ENCODE data around the gene MYRIP.

MYRIP gene

DNA sequence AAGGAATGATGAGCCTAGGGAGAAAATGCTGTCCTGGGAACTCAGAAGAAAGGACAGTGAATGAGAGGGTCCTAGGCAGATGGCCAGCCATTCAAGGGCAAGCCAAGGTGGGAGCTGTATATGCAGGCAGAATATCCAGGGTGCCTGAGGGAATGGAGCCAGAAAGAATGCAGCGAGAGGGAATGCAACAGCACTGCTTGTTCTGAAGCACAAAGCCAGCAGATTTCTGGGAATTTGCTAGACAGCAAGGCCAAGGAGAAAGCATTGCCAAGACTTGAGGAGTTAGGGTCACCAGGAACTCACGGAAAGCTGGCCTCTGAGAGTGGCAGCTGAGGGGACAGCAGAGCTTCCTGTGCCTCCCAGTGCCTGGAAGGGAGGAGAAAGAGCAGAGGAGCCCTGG lies 200.6 kb downstream of the MYRIP start:
- no peak for ATAC-seq
- no peak for TF ChIP-seq TOX (CRISPR knock-in tag; IDR thresholded peaks at IDR 0.05; ENCODE audit: borderline replicate concordance)
- TF ChIP-seq, protein P1, sequence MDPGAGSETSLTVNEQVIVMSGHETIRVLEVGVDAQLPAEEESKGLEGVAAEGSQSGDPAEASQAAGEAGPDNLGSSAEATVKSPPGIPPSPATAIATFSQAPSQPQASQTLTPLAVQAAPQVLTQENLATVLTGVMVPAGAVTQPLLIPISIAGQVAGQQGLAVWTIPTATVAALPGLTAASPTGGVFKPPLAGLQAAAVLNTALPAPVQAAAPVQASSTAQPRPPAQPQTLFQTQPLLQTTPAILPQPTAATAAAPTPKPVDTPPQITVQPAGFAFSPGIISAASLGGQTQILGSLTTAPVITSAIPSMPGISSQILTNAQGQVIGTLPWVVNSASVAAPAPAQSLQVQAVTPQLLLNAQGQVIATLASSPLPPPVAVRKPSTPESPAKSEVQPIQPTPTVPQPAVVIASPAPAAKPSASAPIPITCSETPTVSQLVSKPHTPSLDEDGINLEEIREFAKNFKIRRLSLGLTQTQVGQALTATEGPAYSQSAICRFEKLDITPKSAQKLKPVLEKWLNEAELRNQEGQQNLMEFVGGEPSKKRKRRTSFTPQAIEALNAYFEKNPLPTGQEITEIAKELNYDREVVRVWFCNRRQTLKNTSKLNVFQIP (CRISPR knock-in tag; IDR thresholded peaks at IDR 0.05; ENCODE audit: borderline replicate concordance, low read depth) = no peak

DNA sequence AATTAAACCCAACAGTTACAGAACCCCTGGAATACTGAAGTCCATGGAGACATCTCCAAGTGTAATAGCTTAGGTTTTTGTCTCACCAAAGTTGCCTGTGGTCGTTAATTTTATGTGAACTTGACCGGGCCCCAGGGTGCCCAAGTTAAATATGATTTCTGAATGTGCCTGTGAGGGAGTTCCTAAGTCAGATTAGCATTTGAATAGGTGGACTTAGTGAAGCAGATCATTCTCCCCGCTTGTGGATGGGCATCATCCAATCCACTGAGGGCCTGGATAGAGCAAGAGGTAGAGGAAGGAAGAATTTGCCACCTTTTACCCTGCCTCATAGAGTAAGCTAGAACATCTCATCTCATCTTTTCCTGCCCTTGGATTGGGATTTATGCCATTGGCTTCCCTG lies 203.0 kb downstream of the MYRIP start:
- no peak for ATAC-seq
- TF ChIP-seq SNAI2 (CRISPR knock-in tag; IDR thresholded peaks at IDR 0.05) (no peak), OSR1 (CRISPR knock-in tag; IDR thresholded peaks at IDR 0.05) (no peak), PPARA (CRISPR knock-in tag; IDR thresholded peaks at IDR 0.05; ENCODE audit: borderline replicate concordance) (no peak), ISL1 (CRISPR knock-in tag; IDR thresholded peaks at IDR 0.05) (no peak), TCF4 (CRISPR knock-in tag; IDR thresholded peaks at IDR 0.05; ENCODE audit: borderline replicate concordance) (no peak), GLIS3 (CRISPR knock-in tag; IDR thresholded peaks at IDR 0.05) (no peak), RARB (CRISPR knock-in tag; IDR thresholded peaks at IDR 0.05) (no peak), ZNF70 (CRISPR knock-in tag; IDR thresholded peaks at IDR 0.05) (no peak), ZFP3 (CRISPR knock-in tag; IDR thresholded peaks at IDR 0.05) (no peak), ZFP30 (CRISPR knock-in tag; IDR thresholded peaks at IDR 0.05) (no peak), ESRRG (CRISPR knock-in tag; IDR thresholded peaks at IDR 0.05) (no peak), ZNF565 (CRISPR knock-in tag; conservative IDR thresholded peaks at IDR 0.05; ENCODE audit: low read depth) (no peak), ZC3H10 (CRISPR knock-in tag; IDR thresholded peaks at IDR 0.05) (no peak), ARNTL (CRISPR knock-in tag; IDR thresholded peaks at IDR 0.05; ENCODE audit: borderline replicate concordance, low read depth) (no peak)
- TF ChIP-seq, protein P1 (CRISPR knock-in tag; IDR thresholded peaks at IDR 0.05; ENCODE audit: borderline replicate concordance, low read depth) = no peak
- TF ChIP-seq, protein P2, sequence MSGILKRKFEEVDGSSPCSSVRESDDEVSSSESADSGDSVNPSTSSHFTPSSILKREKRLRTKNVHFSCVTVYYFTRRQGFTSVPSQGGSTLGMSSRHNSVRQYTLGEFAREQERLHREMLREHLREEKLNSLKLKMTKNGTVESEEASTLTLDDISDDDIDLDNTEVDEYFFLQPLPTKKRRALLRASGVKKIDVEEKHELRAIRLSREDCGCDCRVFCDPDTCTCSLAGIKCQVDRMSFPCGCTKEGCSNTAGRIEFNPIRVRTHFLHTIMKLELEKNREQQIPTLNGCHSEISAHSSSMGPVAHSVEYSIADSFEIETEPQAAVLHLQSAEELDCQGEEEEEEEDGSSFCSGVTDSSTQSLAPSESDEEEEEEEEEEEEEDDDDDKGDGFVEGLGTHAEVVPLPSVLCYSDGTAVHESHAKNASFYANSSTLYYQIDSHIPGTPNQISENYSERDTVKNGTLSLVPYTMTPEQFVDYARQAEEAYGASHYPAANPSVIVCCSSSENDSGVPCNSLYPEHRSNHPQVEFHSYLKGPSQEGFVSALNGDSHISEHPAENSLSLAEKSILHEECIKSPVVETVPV (CRISPR knock-in tag; IDR thresholded peaks at IDR 0.05) = no peak
- TF ChIP-seq, protein P3, sequence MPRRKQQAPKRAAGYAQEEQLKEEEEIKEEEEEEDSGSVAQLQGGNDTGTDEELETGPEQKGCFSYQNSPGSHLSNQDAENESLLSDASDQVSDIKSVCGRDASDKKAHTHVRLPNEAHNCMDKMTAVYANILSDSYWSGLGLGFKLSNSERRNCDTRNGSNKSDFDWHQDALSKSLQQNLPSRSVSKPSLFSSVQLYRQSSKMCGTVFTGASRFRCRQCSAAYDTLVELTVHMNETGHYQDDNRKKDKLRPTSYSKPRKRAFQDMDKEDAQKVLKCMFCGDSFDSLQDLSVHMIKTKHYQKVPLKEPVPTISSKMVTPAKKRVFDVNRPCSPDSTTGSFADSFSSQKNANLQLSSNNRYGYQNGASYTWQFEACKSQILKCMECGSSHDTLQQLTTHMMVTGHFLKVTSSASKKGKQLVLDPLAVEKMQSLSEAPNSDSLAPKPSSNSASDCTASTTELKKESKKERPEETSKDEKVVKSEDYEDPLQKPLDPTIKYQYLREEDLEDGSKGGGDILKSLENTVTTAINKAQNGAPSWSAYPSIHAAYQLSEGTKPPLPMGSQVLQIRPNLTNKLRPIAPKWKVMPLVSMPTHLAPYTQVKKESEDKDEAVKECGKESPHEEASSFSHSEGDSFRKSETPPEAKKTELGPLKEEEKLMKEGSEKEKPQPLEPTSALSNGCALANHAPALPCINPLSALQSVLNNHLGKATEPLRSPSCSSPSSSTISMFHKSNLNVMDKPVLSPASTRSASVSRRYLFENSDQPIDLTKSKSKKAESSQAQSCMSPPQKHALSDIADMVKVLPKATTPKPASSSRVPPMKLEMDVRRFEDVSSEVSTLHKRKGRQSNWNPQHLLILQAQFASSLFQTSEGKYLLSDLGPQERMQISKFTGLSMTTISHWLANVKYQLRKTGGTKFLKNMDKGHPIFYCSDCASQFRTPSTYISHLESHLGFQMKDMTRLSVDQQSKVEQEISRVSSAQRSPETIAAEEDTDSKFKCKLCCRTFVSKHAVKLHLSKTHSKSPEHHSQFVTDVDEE (CRISPR knock-in tag; IDR thresholded peaks at IDR 0.05) = no peak
- TF ChIP-seq, protein P4, sequence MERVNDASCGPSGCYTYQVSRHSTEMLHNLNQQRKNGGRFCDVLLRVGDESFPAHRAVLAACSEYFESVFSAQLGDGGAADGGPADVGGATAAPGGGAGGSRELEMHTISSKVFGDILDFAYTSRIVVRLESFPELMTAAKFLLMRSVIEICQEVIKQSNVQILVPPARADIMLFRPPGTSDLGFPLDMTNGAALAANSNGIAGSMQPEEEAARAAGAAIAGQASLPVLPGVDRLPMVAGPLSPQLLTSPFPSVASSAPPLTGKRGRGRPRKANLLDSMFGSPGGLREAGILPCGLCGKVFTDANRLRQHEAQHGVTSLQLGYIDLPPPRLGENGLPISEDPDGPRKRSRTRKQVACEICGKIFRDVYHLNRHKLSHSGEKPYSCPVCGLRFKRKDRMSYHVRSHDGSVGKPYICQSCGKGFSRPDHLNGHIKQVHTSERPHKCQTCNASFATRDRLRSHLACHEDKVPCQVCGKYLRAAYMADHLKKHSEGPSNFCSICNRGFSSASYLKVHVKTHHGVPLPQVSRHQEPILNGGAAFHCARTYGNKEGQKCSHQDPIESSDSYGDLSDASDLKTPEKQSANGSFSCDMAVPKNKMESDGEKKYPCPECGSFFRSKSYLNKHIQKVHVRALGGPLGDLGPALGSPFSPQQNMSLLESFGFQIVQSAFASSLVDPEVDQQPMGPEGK (CRISPR knock-in tag; IDR thresholded peaks at IDR 0.05; ENCODE audit: borderline replicate concordance) = no peak

DNA sequence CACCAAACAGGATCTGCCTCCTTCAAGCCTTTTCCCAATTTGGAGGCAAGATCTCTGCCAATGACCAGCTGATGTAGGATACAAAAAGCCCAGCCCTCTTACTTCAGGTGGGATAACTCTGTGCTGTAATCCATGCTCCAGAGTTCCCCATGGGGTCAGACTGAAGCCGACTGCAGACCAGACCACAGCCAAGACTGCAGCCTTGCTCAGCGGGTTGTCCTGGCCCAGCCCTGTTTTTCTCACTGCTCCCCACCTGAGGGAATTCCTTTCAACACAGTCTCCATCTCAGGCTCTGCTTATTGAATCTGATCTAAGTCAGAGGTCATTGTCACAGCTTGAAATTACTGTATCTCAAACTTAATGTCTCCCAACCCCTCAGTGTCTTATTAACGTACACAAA lies 207.0 kb downstream of the MYRIP start:
- ATAC-seq = no peak

More for the DNA sequence above, 207.0 kb downstream of the MYRIP start:
- no peak for TF ChIP-seq ZNF565 (CRISPR knock-in tag; conservative IDR thresholded peaks at IDR 0.05; ENCODE audit: low read depth)
- no peak for TF ChIP-seq ZNF8 (CRISPR knock-in tag; IDR thresholded peaks at IDR 0.05)
- TF ChIP-seq, protein P1 (CRISPR knock-in tag; IDR thresholded peaks at IDR 0.05; ENCODE audit: borderline replicate concordance, low read depth) = no peak
- TF ChIP-seq RARB (CRISPR knock-in tag; IDR thresholded peaks at IDR 0.05) = no peak
- no peak for TF ChIP-seq OSR1 (CRISPR knock-in tag; IDR thresholded peaks at IDR 0.05)
- TF ChIP-seq ZFP30 (CRISPR knock-in tag; IDR thresholded peaks at IDR 0.05) = no peak
- TF ChIP-seq ISL1 (CRISPR knock-in tag; IDR thresholded peaks at IDR 0.05) = no peak
- TF ChIP-seq, protein P4 (CRISPR knock-in tag; IDR thresholded peaks at IDR 0.05; ENCODE audit: borderline replicate concordance) = no peak
- TF ChIP-seq ARNTL (CRISPR knock-in tag; IDR thresholded peaks at IDR 0.05; ENCODE audit: borderline replicate concordance, low read depth) = no peak
